GM12878 (cell line): ENCODE measurements around the gene KCNK13. TPM values are rescaled to one million over a fixed set of nuclear protein-coding genes. Genes with fewer than 3 reads are reported as not detected.

Source experiments
- ATAC-seq: fragments of 200-7000 bp; cut with Tn5 transposase; 3 replicates; pipeline ENCODE4 v1.9.1; 2020; ENCODE audit warnings: mild to moderate bottlenecking, moderate library complexity
- BruUV-seq: library from RNA; stranded (reverse); fragments of 400-500 nt; replicated peaks from 2 replicates; lab custom pipeline; 2021; lab: Mats Ljungman, UMichigan
- CTCF ChIA-PET: fragments of 300-600 bp; sonication (Branson Sonifier 250); formaldehyde crosslinking; extraction: SDS; loops from one replicate; lab custom pipeline; 2021; ENCODE audit warnings: inconsistent platforms; lab: Yijun Ruan, JAX
- POLR2A ChIA-PET: fragments of 350-600 bp; formaldehyde crosslinking; extraction: SDS; loops from one replicate; lab custom pipeline; 2021; ENCODE audit warnings: inconsistent platforms; lab: Charles Lee
- RAD21 ChIA-PET: fragments of 300-600 bp; sonication (Branson Sonifier 250); formaldehyde crosslinking; loops from one replicate; lab custom pipeline; 2023; ENCODE audit warnings: antibody characterized with exemption; ENCODE audit not compliant: unreplicated experiment; lab: Charles Lee
- SMC1A ChIA-PET: fragments of 300-600 bp; sonication (Branson Sonifier 250); formaldehyde crosslinking; loops from one replicate; lab custom pipeline; 2023; ENCODE audit not compliant: unreplicated experiment, uncharacterized antibody; lab: Charles Lee
- DNase-seq: peaks from one replicate; pipeline ENCODE4 v3.0.0-alpha.2; 2011; ENCODE audit warnings: low read depth, low spot score
- FAIRE-seq: peaks from 3 replicates; lab custom pipeline; 2011; peaks lifted over from hg19 to GRCh38; lab: Jason Lieb, UNC
- H2AFZ ChIP-seq: 2 replicates; pipeline ENCODE4 v1.6.0; 2011; ENCODE audit warnings: low read depth, low read length, control low read depth; ENCODE audit not compliant: control insufficient read depth
- H3K27ac ChIP-seq: 2 replicates; pipeline ENCODE4 v1.5.1; 2011; ENCODE audit warnings: control low read depth; ENCODE audit not compliant: control insufficient read depth, insufficient read depth
- H3K27me3 ChIP-seq, 2 experiments: replicated peaks in 1 of 2; 2 replicates each; pipeline versions ENCODE4 v1.6.0 to v1.6.1; 2011; ENCODE audit warnings: low read length in 1 of 2; ENCODE audit not compliant: control insufficient read depth in 2 of 2, insufficient read depth in 2 of 2
- H3K36me3 ChIP-seq, 2 experiments: 2 replicates each; pipeline ENCODE4 v1.5.1; 2011; ENCODE audit warnings: low read length in 1 of 2; ENCODE audit not compliant: control insufficient read depth in 2 of 2, insufficient read depth in 2 of 2
- H3K4me1 ChIP-seq: 2 replicates; pipeline ENCODE4 v1.6.1; 2011; ENCODE audit warnings: mild to moderate bottlenecking, low read length, moderate library complexity, mixed read lengths; ENCODE audit not compliant: control insufficient read depth, insufficient read depth
- H3K4me2 ChIP-seq: 2 replicates; pipeline ENCODE4 v1.6.0; 2011; ENCODE audit warnings: control low read depth; ENCODE audit not compliant: control insufficient read depth, insufficient read depth
- H3K4me3 ChIP-seq: fragments of 200-600 bp; sonication (generic); 2 replicates; pipeline ENCODE4 v1.5.1; 2016
- H3K79me2 ChIP-seq: 2 replicates; pipeline ENCODE4 v1.6.0; 2011; ENCODE audit warnings: low read length; ENCODE audit not compliant: control insufficient read depth, insufficient read depth
- H3K9ac ChIP-seq: 2 replicates; pipeline ENCODE4 v1.8.0; 2011; ENCODE audit warnings: low read length, control low read depth, mixed read lengths; ENCODE audit not compliant: control insufficient read depth, insufficient read depth
- H3K9me3 ChIP-seq: replicated peaks from 3 replicates; pipeline ENCODE4 v1.5.1; 2011; ENCODE audit warnings: mild to moderate bottlenecking, low read length; ENCODE audit not compliant: control insufficient read depth, insufficient read depth
- H4K20me1 ChIP-seq: 2 replicates; pipeline ENCODE4 v1.6.0; 2011; ENCODE audit not compliant: control insufficient read depth, insufficient read depth
- HDAC6 ChIP-seq: fragments of 200-600 bp; sonication (generic); IDR thresholded peaks from one replicate; pipeline ENCODE4 v1.8.0; 2017; ENCODE audit warnings: antibody characterized with exemption; ENCODE audit not compliant: unreplicated experiment
- MEF2B ChIP-seq: fragments of 450-650 bp; IDR thresholded peaks from 2 replicates; pipeline ENCODE4 v1.6.1; 2018; ENCODE audit warnings: mild to moderate bottlenecking, moderate library complexity; ENCODE audit not compliant: partially characterized antibody, poor library complexity, severe bottlenecking
- NRF1 ChIP-seq: conservative IDR thresholded peaks from 2 replicates; pipeline ENCODE4 v1.6.1; 2011; ENCODE audit warnings: mild to moderate bottlenecking, low read depth, low read length, improper control_type of control experiment
- POU2F2 ChIP-seq: IDR thresholded peaks from 3 replicates; pipeline ENCODE4 v1.6.1; 2011; ENCODE audit warnings: low read depth, mild to moderate bottlenecking, low read length, borderline replicate concordance
- RELA ChIP-seq: fragments of 450-650 bp; IDR thresholded peaks from 2 replicates; pipeline ENCODE4 v1.8.0; 2014; ENCODE audit warnings: borderline replicate concordance; ENCODE audit not compliant: partially characterized antibody
- SIN3A ChIP-seq: IDR thresholded peaks from 2 replicates; pipeline ENCODE4 v1.6.1; 2012; ENCODE audit warnings: low read depth, low read length, improper control_type of control experiment
- STAT3 ChIP-seq: IDR thresholded peaks from 2 replicates; pipeline ENCODE4 v1.6.1; 2011; ENCODE audit warnings: low read depth, low read length, improper control_type of control experiment
- TCF3 ChIP-seq: IDR thresholded peaks from 2 replicates; pipeline ENCODE4 v1.6.1; 2012; ENCODE audit warnings: low read depth, mild to moderate bottlenecking, low read length, borderline replicate concordance; ENCODE audit not compliant: insufficient read depth
- WGBS: methylation state at CpG from one replicate; pipeline ENCODE4 v1.1.6; 2016; ENCODE audit warnings: low lambda C conversion rate; ENCODE audit not compliant: insufficient replicate concordance, insufficient coverage; ENCODE audit errors: missing lambda C conversion rate; 5-methylcytosine and 5-hydroxymethylcytosine counted together
- in situ Hi-C: fragments of 300-500 bp; cut with MboI; formaldehyde crosslinking; loops from 9 replicates; pipeline ENCODE4 v1.14.3; 2018; ENCODE audit warnings: mixed read lengths
- intact Hi-C: fragments of 100-400 bp; cut with micrococcal nuclease; formaldehyde crosslinking; loops from one replicate; pipeline ENCODE4 v1.14.2; 2022; ENCODE audit not compliant: unreplicated experiment
- polyA plus RNA-seq, 11 experiments: library from polyadenylated mRNA; depleted of rRNA in 4 of 11; unstranded in 6 of 11; stranded (reverse) in 5 of 11; fragments of >200 nt; fragmentation: Nextera tagmentation in 4 of 11; fragmentation: Illumina TruSeq in 1 of 11; extraction: Ambion mirVana in 4 of 11; extraction: Trizol in 1 of 11; gene quantifications; 1 replicate in 1 of 11; 2 replicates in 10 of 11; pipeline versions ENCODE4 v1.2.1 to v1.2.3, GENCODE V29; 2011 to 2016; ENCODE audit warnings: inconsistent platforms in 2 of 11, missing spikeins in 2 of 11, low read depth in 1 of 11
- total RNA-seq, 4 experiments: library from RNA; depleted of rRNA in 3 of 4; stranded (reverse); fragments of >200 nt in 3 of 4; fragmentation: Illumina TruSeq in 1 of 4; extraction: Trizol in 1 of 4; gene quantifications; 2 replicates each; pipeline versions ENCODE4 v1.2.1 to v1.2.3, GENCODE V29; 2013 to 2021
- TF ChIP-seq, protein P1 (sequence below): IDR thresholded peaks from 2 replicates; pipeline ENCODE4 v1.6.1; 2012; ENCODE audit warnings: improper control_type of control experiment, low read depth, low read length; ENCODE audit not compliant: insufficient replicate concordance

The KCNK13 gene
- total and polyA plus RNA-seq, 10 of the 15 experiments (the other 5 are each of a cell fraction or from before 2014, with no cell fraction given): not detected

DNA sequence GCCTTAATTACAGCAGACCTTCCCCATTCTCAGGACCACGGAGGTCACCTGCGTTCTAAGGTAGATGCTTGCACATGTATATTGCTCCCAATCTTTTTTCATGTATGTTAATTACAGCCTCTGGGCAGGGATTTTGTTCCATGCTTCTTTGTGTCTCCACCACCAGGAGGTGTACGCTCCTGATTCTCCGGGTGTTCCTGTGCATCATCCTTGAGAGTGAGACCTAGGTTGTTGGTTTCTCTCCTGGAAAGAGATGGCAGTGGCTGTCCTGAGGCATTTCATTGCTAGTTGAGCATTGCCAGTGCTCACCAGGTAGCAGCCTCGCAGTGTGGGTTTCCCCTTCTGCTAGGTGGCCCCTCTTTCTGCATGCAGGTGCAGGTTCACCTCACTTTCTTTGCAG lies 52.8 kb downstream of the KCNK13 start (continued):
- TF ChIP-seq, protein P1, sequence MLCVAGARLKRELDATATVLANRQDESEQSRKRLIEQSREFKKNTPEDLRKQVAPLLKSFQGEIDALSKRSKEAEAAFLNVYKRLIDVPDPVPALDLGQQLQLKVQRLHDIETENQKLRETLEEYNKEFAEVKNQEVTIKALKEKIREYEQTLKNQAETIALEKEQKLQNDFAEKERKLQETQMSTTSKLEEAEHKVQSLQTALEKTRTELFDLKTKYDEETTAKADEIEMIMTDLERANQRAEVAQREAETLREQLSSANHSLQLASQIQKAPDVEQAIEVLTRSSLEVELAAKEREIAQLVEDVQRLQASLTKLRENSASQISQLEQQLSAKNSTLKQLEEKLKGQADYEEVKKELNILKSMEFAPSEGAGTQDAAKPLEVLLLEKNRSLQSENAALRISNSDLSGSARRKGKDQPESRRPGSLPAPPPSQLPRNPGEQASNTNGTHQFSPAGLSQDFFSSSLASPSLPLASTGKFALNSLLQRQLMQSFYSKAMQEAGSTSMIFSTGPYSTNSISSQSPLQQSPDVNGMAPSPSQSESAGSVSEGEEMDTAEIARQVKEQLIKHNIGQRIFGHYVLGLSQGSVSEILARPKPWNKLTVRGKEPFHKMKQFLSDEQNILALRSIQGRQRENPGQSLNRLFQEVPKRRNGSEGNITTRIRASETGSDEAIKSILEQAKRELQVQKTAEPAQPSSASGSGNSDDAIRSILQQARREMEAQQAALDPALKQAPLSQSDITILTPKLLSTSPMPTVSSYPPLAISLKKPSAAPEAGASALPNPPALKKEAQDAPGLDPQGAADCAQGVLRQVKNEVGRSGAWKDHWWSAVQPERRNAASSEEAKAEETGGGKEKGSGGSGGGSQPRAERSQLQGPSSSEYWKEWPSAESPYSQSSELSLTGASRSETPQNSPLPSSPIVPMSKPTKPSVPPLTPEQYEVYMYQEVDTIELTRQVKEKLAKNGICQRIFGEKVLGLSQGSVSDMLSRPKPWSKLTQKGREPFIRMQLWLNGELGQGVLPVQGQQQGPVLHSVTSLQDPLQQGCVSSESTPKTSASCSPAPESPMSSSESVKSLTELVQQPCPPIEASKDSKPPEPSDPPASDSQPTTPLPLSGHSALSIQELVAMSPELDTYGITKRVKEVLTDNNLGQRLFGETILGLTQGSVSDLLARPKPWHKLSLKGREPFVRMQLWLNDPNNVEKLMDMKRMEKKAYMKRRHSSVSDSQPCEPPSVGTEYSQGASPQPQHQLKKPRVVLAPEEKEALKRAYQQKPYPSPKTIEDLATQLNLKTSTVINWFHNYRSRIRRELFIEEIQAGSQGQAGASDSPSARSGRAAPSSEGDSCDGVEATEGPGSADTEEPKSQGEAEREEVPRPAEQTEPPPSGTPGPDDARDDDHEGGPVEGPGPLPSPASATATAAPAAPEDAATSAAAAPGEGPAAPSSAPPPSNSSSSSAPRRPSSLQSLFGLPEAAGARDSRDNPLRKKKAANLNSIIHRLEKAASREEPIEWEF: no peak
- no peak for TF ChIP-seq STAT3
- no peak for TF ChIP-seq HDAC6
- TF ChIP-seq RELA: no peak
- no peak for TF ChIP-seq POU2F2

DNA sequence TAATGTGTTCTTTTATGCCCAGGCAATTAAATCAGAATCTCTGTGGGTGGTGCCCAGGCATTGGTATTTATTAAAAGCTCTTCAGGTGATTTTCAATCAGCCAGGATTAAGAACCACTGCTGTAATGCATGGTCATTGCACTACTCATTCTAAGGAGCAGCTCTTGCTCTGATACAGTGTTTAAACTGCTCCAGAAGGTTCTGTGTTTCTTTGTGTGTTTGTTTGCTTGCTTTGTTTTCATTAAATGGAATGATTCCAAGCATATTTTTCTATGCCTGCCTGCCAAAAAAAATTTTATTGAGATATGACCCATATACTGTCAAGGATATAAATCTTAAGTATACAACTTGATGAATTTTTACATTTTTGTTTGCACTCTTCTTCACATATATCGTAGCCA lies 54.0 kb downstream of the KCNK13 start:
- WGBS: 41% methylated on average over 1 of the region's 1 CpG

More for the DNA sequence above, 54.0 kb downstream of the KCNK13 start:
- in situ Hi-C loops: no loop called here
- Histone ChIP-seq H3K79me2 (no peaks in the 10 kb centered on the region), H3K9me3 (no peaks in the 10 kb centered on the region), H3K4me1 (no peaks in the 10 kb centered on the region), H3K36me3 (no peaks in the 10 kb centered on the region), H3K27ac (no peak overlapping the region), H3K9ac (no peak overlapping the region), H3K4me2 (no peak overlapping the region), H3K4me3 (no peak overlapping the region), H2AFZ (no peak overlapping the region), H4K20me1 (no peaks in the 10 kb centered on the region), H3K27me3 (peaks cover 1 to 3% of the 10 kb centered on the region in 2 experiments; a peak in 3 of 4 replicates)
- no TSS peak for BruUV-seq
- ChIA-PET RAD21 (no interaction called here), POLR2A (no interaction called here), CTCF (no interaction called here), SMC1A (no interaction called here)
- no peak for DNase-seq
- no peak for TF ChIP-seq NRF1
- TF ChIP-seq HDAC6: no peak
- no peak for TF ChIP-seq TCF3
- TF ChIP-seq MEF2B: no peak
- TF ChIP-seq SIN3A: no peak
- intact Hi-C loops: no loop called here
- FAIRE-seq: no peak
- ATAC-seq: no peak
